ENCODE results near the gene REST.

Gene REST

GRCh38 chr4:56940971-56941370 lies 33.3 kb downstream of the REST start:
- no peaks in the 10 kb centered on the region for H3K4me1 Mint-ChIP-seq
- H3K27me3 Mint-ChIP-seq (ENCODE audit: low read depth, poor library complexity), result peaks cover 2% of the 10 kb centered on the region
- TF ChIP-seq, protein P1, sequence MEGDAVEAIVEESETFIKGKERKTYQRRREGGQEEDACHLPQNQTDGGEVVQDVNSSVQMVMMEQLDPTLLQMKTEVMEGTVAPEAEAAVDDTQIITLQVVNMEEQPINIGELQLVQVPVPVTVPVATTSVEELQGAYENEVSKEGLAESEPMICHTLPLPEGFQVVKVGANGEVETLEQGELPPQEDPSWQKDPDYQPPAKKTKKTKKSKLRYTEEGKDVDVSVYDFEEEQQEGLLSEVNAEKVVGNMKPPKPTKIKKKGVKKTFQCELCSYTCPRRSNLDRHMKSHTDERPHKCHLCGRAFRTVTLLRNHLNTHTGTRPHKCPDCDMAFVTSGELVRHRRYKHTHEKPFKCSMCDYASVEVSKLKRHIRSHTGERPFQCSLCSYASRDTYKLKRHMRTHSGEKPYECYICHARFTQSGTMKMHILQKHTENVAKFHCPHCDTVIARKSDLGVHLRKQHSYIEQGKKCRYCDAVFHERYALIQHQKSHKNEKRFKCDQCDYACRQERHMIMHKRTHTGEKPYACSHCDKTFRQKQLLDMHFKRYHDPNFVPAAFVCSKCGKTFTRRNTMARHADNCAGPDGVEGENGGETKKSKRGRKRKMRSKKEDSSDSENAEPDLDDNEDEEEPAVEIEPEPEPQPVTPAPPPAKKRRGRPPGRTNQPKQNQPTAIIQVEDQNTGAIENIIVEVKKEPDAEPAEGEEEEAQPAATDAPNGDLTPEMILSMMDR (IDR thresholded peaks at IDR 0.05), result no peak
- peaks cover 25% of the 10 kb centered on the region for H3K36me3 Mint-ChIP-seq (ENCODE audit: low read depth)
- H3K27ac Mint-ChIP-seq, result peak overlapping the region; percentile 12
- H3K4me3 Mint-ChIP-seq, result no peak overlapping the region
- H3K9me3 Mint-ChIP-seq, result no peaks in the 10 kb centered on the region
- no peak for DNase-seq

GRCh38 chr4:56941403-56941802 lies 33.7 kb downstream of the REST start:
- Mint-ChIP-seq H3K36me3 (ENCODE audit: low read depth) (peaks cover 25% of the 10 kb centered on the region), H3K27ac (no peak overlapping the region), H3K9me3 (no peaks in the 10 kb centered on the region), H3K27me3 (ENCODE audit: low read depth, poor library complexity) (peaks cover 2% of the 10 kb centered on the region), H3K4me3 (no peak overlapping the region), H3K4me1 (no peaks in the 10 kb centered on the region)
- TF ChIP-seq, protein P1 (IDR thresholded peaks at IDR 0.05), result no peak
- DNase-seq, result no peak

DNA sequence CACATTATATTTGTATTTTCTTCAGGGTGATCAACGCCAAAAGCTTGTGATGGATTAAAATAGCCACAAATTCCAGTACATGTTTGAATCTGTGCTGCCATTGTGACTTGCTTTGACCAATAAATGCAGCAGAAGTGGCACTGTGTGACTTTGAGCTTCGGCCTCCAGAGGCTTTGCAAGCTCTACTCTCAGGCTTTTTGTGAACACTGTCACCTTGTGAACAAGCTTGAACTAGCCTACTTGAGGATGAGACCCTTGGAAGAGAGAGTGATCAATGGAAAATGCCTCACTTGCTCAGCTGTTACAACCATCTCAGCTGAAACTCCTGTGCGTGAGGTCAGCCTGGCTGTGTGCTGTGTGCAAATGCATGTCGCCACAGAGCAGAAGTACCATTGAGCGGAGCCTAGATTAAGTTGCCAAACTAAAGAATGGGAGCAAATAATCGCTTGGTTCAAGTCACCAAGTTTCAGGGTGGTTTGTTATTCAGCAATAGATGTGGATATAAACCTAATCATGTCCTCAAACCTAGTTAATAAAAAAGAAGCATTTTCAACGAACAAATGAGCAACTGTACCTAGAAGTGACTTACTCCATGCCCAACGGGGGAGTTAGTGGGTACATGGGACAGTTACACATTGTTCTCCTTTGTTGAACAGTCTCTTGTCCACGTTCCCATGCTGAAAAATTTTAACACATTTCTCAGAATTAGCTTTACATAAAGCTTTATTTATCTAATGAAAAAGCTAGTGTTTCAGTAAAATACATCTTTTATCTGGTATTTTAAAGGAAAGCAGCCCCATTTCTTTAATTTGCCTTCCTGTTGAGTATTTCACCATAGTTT lies 46.2 kb downstream of the REST start:
- H3K4me1 Mint-ChIP-seq, result peaks cover 17% of the 10 kb centered on the region
- TF ChIP-seq, protein P1 (IDR thresholded peaks at IDR 0.05), result no peak
- H3K9me3 Mint-ChIP-seq, result no peaks in the 10 kb centered on the region
- H3K36me3 Mint-ChIP-seq (ENCODE audit: low read depth), result no peaks in the 10 kb centered on the region
- no peak overlapping the region for H3K27ac Mint-ChIP-seq
- no peak overlapping the region for H3K4me3 Mint-ChIP-seq
- DNase-seq, result no peak
- no peaks in the 10 kb centered on the region for H3K27me3 Mint-ChIP-seq (ENCODE audit: low read depth, poor library complexity)

- Mint-ChIP-seq H3K4me3 (peak overlapping the region; percentile 45), H3K36me3 (ENCODE audit: low read depth) (peaks cover 15% of the 10 kb centered on the region), H3K27me3 (ENCODE audit: low read depth, poor library complexity) (no peaks in the 10 kb centered on the region), H3K9me3 (no peaks in the 10 kb centered on the region), H3K27ac (peak overlapping the region; percentile 87), H3K4me1 (peaks cover 17% of the 10 kb centered on the region)
- DNase-seq, result peak; percentile 42
- TF ChIP-seq, protein P1 (IDR thresholded peaks at IDR 0.05), result no peak
These were observed 50.4 kb downstream of the REST start for GRCh38 chr4:56958111-56958517.

- no peak overlapping the region for H3K27ac Mint-ChIP-seq
- H3K4me3 Mint-ChIP-seq, result no peak overlapping the region
- DNase-seq, result no peak
- peaks cover 17% of the 10 kb centered on the region for H3K4me1 Mint-ChIP-seq
- H3K9me3 Mint-ChIP-seq, result no peaks in the 10 kb centered on the region
- H3K27me3 Mint-ChIP-seq (ENCODE audit: low read depth, poor library complexity), result no peaks in the 10 kb centered on the region
- TF ChIP-seq, protein P1 (IDR thresholded peaks at IDR 0.05), result no peak
- H3K36me3 Mint-ChIP-seq (ENCODE audit: low read depth), result peaks cover 18% of the 10 kb centered on the region
These were observed 51.4 kb downstream of the REST start for GRCh38 chr4:56959100-56959499.

DNA sequence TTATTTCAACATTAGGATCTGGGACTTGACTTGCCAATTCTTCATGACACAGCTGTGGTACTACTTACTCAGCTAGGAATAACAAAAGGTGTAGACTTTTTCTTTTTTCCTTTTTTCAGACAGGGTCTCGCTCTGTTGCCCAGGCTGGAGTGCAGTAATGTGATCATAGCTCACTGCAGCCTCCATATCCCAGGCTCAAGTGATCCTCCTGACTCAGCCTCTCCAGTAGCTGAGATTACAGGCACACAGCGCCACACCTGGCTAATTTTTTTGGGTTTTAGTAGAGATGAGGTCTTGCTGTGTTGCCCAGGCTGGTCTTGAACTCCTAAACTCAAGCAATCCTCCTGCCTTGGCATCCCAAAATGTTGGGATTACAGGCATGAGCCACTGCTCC lies 53.4 kb downstream of the REST start:
- Mint-ChIP-seq H3K27me3 (ENCODE audit: low read depth, poor library complexity) (no peaks in the 10 kb centered on the region), H3K27ac (no peak overlapping the region), H3K36me3 (ENCODE audit: low read depth) (peaks cover 33% of the 10 kb centered on the region), H3K4me1 (peaks cover 17% of the 10 kb centered on the region), H3K4me3 (no peak overlapping the region), H3K9me3 (no peaks in the 10 kb centered on the region)
- TF ChIP-seq, protein P1 (IDR thresholded peaks at IDR 0.05), result no peak
- no peak for DNase-seq
